Measurements from ENCODE around the gene WNT9B.

WNT9B gene

DNA sequence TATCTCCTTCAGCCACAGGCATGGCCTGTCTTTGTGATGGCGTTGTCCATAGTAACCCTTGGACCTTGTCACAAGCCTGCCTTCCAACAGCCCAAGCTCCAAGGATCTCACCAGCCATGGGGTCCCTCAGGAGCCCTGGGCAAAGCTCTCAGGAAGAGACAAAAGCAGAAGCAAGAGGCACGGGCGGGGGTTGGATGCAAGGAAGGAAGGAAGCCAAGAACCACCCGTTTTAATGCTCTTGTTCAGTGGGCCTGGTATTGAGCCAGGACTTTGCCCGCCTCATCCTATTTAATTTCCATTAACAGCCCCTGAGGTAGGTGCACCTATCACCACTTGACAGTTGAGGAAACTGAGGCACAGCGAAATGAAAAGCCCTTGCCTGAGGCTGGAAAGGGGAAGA is 39.3 kb downstream of the WNT9B start:
- no peaks in the 10 kb centered on the region for H3K36me3 ChIP-seq (ENCODE audit: control insufficient read depth, insufficient read depth, low read length)
- H3K27ac ChIP-seq (ENCODE audit: low read length), result no peak overlapping the region
- no CpG with 5 or more reads among the region's 6 CpGs for WGBS (ENCODE audit: insufficient coverage, insufficient read length)
- no peaks in the 10 kb centered on the region for H3K27me3 ChIP-seq (ENCODE audit: control insufficient read depth, insufficient read depth, low read length)
- no peak overlapping the region for H3K4me3 ChIP-seq (ENCODE audit: low read length)
- no peaks in the 10 kb centered on the region for H3K9me3 ChIP-seq (ENCODE audit: control insufficient read depth, insufficient read depth, low read length)
- DNase-seq (ENCODE audit: low read depth, low spot score), result no peak
- peaks cover 2% of the 10 kb centered on the region; the same call in 1 of the 2 replicates for H3K4me1 ChIP-seq (ENCODE audit: control insufficient read depth, insufficient read depth, low read length)

GRCh38 chr17:46892192-46892703 is 40.9 kb downstream of the WNT9B start:
- Histone ChIP-seq H3K4me1 (ENCODE audit: control insufficient read depth, insufficient read depth, low read length) (peaks cover 2% of the 10 kb centered on the region; the same call in 1 of the 2 replicates), H3K27me3 (ENCODE audit: control insufficient read depth, insufficient read depth, low read length) (no peaks in the 10 kb centered on the region), H3K9me3 (ENCODE audit: control insufficient read depth, insufficient read depth, low read length) (no peaks in the 10 kb centered on the region), H3K27ac (ENCODE audit: low read length) (no peak overlapping the region), H3K4me3 (ENCODE audit: low read length) (no peak overlapping the region), H3K36me3 (ENCODE audit: control insufficient read depth, insufficient read depth, low read length) (no peaks in the 10 kb centered on the region)
- no peak for DNase-seq (ENCODE audit: low read depth, low spot score)
- WGBS (ENCODE audit: insufficient coverage, insufficient read length), result 100% methylated on average over 1 of the region's 4 CpGs

- DNase-seq (ENCODE audit: low read depth, low spot score), result no peak
- Histone ChIP-seq H3K4me1 (ENCODE audit: control insufficient read depth, insufficient read depth, low read length) (peaks cover 2% of the 10 kb centered on the region; the same call in 1 of the 2 replicates), H3K9me3 (ENCODE audit: control insufficient read depth, insufficient read depth, low read length) (no peaks in the 10 kb centered on the region), H3K27me3 (ENCODE audit: control insufficient read depth, insufficient read depth, low read length) (no peaks in the 10 kb centered on the region), H3K4me3 (ENCODE audit: low read length) (no peak overlapping the region), H3K36me3 (ENCODE audit: control insufficient read depth, insufficient read depth, low read length) (no peaks in the 10 kb centered on the region), H3K27ac (ENCODE audit: low read length) (no peak overlapping the region)
- no CpG with 5 or more reads among the region's 9 CpGs for WGBS (ENCODE audit: insufficient coverage, insufficient read length)
These were observed 42.6 kb downstream of the WNT9B start for GRCh38 chr17:46894024-46894423.

DNA sequence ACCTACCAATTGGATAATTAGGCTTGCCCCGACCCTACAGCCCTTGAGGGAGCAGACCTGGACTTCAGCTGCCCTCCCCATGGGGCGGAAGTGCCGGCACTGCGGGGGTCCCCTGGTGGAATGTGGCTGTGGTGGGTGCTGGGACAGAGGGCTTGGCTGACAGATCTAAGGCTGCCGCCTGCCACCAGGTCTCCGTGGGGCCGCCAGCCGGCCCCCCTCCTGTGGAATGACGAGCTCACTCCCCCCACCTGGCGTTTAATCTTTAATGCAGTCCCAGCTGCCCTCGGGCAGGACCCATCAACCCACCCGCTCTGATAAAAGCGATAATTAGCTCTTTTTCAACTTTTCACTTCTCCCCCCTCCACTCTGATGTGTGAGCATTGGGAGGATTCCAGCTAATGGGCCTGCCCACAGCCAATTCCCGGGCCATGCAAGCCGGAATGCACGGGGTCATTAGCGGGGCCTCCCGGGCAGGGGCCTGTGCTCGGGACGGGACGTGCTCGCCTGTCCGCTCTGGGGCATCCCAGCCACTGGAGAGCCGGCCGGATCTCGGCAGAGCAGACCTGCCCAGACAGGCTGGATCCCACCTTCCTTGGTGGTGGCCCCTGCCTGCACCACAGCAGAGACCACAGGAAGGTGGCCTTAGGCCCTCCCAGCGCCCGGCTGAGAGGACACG is 43.2 kb downstream of the WNT9B start:
- H3K4me3 ChIP-seq (ENCODE audit: low read length), result no peak overlapping the region
- DNase-seq (ENCODE audit: low read depth, low spot score), result no peak
- peaks cover 2% of the 10 kb centered on the region; the same call in 1 of the 2 replicates for H3K4me1 ChIP-seq (ENCODE audit: control insufficient read depth, insufficient read depth, low read length)
- H3K9me3 ChIP-seq (ENCODE audit: control insufficient read depth, insufficient read depth, low read length), result no peaks in the 10 kb centered on the region
- no CpG with 5 or more reads among the region's 29 CpGs for WGBS (ENCODE audit: insufficient coverage, insufficient read length)
- H3K27me3 ChIP-seq (ENCODE audit: control insufficient read depth, insufficient read depth, low read length), result no peaks in the 10 kb centered on the region
- no peak overlapping the region for H3K27ac ChIP-seq (ENCODE audit: low read length)
- H3K36me3 ChIP-seq (ENCODE audit: control insufficient read depth, insufficient read depth, low read length), result no peaks in the 10 kb centered on the region

DNA sequence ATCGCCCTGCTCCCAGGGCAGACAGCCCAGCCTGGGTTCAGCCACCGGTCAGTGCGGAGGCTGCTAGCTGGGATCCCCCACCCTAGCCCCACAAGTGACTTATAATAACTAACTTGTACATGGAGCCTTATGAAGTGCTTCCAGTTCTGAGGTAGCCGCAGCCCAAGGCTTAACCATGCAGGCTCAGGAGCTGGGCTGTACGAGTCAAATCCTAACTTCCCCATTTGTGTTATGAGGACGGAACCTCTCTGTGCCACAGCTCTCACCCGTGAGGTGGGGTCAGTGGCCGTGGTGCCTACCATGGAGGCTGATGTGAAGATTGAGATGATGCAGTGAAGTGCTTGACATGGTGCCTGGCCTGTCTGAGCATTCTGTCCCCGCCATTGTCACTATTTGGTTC is 43.8 kb downstream of the WNT9B start:
- no peak overlapping the region for H3K27ac ChIP-seq (ENCODE audit: low read length)
- H3K36me3 ChIP-seq (ENCODE audit: control insufficient read depth, insufficient read depth, low read length), result no peaks in the 10 kb centered on the region
- no peaks in the 10 kb centered on the region for H3K27me3 ChIP-seq (ENCODE audit: control insufficient read depth, insufficient read depth, low read length)
- DNase-seq (ENCODE audit: low read depth, low spot score), result no peak
- H3K9me3 ChIP-seq (ENCODE audit: control insufficient read depth, insufficient read depth, low read length), result no peaks in the 10 kb centered on the region
- H3K4me3 ChIP-seq (ENCODE audit: low read length), result no peak overlapping the region
- H3K4me1 ChIP-seq (ENCODE audit: control insufficient read depth, insufficient read depth, low read length), result peaks cover 2% of the 10 kb centered on the region; the same call in 1 of the 2 replicates
- no CpG with 5 or more reads among the region's 9 CpGs for WGBS (ENCODE audit: insufficient coverage, insufficient read length)

DNA sequence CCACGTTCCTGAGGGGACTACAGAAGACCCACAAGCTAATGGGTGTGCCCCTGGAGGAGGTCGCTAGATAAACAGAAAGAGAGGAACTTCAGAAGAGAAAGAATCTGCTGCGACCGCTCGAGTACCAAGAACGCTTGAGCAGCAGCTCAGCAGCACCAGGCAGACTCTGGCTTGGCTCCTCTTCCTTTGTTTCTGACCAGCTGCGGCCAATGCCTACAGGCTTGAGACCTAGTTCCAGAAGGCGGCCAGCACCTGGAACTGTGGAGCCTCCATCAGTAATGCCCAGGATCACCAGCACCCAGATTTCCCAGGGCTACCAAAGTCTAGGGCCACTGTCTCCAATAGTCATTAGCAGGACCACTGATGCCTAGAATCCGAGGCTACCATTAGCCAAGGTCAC is 45.6 kb downstream of the WNT9B start:
- no peak overlapping the region; the same call in 1 of the 2 replicates for H3K4me3 ChIP-seq (ENCODE audit: low read length)
- no peak for DNase-seq (ENCODE audit: low read depth, low spot score)
- no peaks in the 10 kb centered on the region for H3K27me3 ChIP-seq (ENCODE audit: control insufficient read depth, insufficient read depth, low read length)
- no peak overlapping the region for H3K27ac ChIP-seq (ENCODE audit: low read length)
- H3K4me1 ChIP-seq (ENCODE audit: control insufficient read depth, insufficient read depth, low read length), result peaks cover 2% of the 10 kb centered on the region; the same call in 1 of the 2 replicates
- H3K9me3 ChIP-seq (ENCODE audit: control insufficient read depth, insufficient read depth, low read length), result no peaks in the 10 kb centered on the region
- H3K36me3 ChIP-seq (ENCODE audit: control insufficient read depth, insufficient read depth, low read length), result no peaks in the 10 kb centered on the region
- no CpG with 5 or more reads among the region's 9 CpGs for WGBS (ENCODE audit: insufficient coverage, insufficient read length)

DNA sequence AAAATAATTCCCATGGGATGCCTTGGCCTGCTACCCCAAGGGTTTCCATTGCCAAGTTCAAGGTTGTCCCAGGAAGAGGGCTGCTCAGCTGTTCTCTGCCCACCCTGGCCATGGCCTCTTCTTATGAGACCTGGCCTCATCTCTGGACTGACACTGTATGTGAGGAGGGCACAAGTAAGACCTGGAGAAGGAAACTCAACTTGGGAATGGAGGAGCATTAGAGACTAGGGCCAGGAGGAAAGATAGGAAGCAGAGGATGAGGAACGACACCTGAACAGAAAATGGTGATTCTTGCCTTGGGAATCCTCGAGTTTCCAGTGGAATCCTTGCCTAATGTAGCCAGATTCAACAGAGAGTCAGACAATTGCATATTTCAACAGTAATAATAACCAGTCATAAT is 47.0 kb downstream of the WNT9B start:
- H3K27me3 ChIP-seq (ENCODE audit: control insufficient read depth, insufficient read depth, low read length), result no peaks in the 10 kb centered on the region
- no peak for DNase-seq (ENCODE audit: low read depth, low spot score)
- no CpG with 5 or more reads among the region's 2 CpGs for WGBS (ENCODE audit: insufficient coverage, insufficient read length)
- H3K9me3 ChIP-seq (ENCODE audit: control insufficient read depth, insufficient read depth, low read length), result no peaks in the 10 kb centered on the region
- no peak overlapping the region for H3K4me3 ChIP-seq (ENCODE audit: low read length)
- H3K4me1 ChIP-seq (ENCODE audit: control insufficient read depth, insufficient read depth, low read length), result peaks cover 2% of the 10 kb centered on the region; the same call in 1 of the 2 replicates
- H3K27ac ChIP-seq (ENCODE audit: low read length), result no peak overlapping the region
- H3K36me3 ChIP-seq (ENCODE audit: control insufficient read depth, insufficient read depth, low read length), result no peaks in the 10 kb centered on the region

DNA sequence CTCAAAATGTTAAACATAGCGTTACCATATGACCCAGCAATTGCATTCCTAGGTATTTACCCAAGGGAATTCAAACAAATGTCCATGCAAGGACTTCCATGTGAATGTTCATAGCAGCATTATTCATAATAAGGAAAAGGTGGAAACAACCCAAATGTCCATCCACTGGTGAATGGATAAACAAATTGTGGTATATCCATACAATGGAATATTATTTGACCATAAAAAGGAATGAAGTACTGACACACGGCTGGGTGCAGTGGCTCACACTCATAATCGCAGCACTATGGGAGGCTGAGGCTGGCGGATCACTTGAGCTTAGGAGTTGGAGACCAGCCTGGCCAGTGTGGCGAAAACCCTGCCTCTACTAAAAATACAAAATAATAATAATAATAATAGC is 47.5 kb downstream of the WNT9B start:
- Histone ChIP-seq H3K27me3 (ENCODE audit: control insufficient read depth, insufficient read depth, low read length) (no peaks in the 10 kb centered on the region), H3K36me3 (ENCODE audit: control insufficient read depth, insufficient read depth, low read length) (no peaks in the 10 kb centered on the region), H3K9me3 (ENCODE audit: control insufficient read depth, insufficient read depth, low read length) (no peaks in the 10 kb centered on the region), H3K4me1 (ENCODE audit: control insufficient read depth, insufficient read depth, low read length) (peaks cover 2% of the 10 kb centered on the region; the same call in 1 of the 2 replicates), H3K4me3 (ENCODE audit: low read length) (no peak overlapping the region), H3K27ac (ENCODE audit: low read length) (no peak overlapping the region)
- DNase-seq (ENCODE audit: low read depth, low spot score), result no peak
- no CpG with 5 or more reads among the region's 5 CpGs for WGBS (ENCODE audit: insufficient coverage, insufficient read length)

GRCh38 chr17:46901291-46901690 is 49.9 kb downstream of the WNT9B start:
- Histone ChIP-seq H3K27me3 (ENCODE audit: control insufficient read depth, insufficient read depth, low read length) (no peaks in the 10 kb centered on the region), H3K4me1 (ENCODE audit: control insufficient read depth, insufficient read depth, low read length) (peaks cover 1% of the 10 kb centered on the region), H3K9me3 (ENCODE audit: control insufficient read depth, insufficient read depth, low read length) (no peaks in the 10 kb centered on the region)

DNA sequence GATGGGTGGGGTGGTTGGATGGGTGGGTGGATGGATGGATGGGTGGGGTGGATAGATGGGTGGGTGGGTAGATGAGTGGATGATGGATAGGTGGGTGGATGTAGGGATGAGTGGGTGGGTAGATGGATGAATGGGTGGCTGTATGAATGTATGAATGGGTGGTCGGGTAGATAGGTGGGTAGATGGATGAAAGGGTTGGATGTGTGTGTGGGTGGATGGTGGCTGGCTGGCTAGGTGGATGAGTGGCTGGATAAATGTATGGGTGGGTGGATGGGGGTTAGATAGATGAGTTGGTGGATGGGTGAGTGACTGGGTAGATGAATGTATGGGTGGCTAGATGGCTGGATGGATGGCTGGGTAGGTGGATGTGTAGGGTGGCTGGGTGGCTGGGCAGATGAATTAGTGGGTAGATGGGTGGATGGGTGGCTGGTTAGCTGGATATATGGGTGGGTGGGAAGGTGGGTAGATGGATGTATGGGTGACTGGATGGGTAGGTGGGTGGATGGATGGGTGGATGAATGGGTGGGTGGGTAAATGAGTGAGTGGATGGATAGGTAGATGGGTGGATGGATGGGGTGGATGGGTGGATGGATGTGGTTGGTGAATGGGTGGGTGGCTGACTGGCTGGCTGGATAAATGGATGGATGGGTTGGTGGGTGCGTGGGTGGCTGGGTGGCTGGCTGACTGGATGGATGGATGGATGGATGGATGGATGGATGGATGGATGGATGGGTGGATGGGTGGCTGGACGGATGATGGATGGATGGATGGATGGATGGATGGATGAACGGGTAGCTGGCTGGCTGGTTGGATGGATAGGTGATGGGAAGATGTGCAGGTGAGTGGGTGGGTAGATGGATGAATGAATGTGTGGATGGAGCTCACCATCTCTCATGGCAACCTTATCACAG is 52.6 kb downstream of the WNT9B start:
- Histone ChIP-seq H3K27me3 (ENCODE audit: control insufficient read depth, insufficient read depth, low read length) (no peaks in the 10 kb centered on the region), H3K36me3 (ENCODE audit: control insufficient read depth, insufficient read depth, low read length) (no peaks in the 10 kb centered on the region), H3K4me1 (ENCODE audit: control insufficient read depth, insufficient read depth, low read length) (peaks cover 1% of the 10 kb centered on the region), H3K27ac (ENCODE audit: low read length) (no peak overlapping the region), H3K9me3 (ENCODE audit: control insufficient read depth, insufficient read depth, low read length) (no peaks in the 10 kb centered on the region), H3K4me3 (ENCODE audit: low read length) (no peak overlapping the region)
- 100% methylated on average over 1 of the region's 4 CpGs for WGBS (ENCODE audit: insufficient coverage, insufficient read length)
- no peak for DNase-seq (ENCODE audit: low read depth, low spot score)

More at GRCh38 chr17:46901291-46901690, 49.9 kb downstream of the WNT9B start:
- Histone ChIP-seq H3K36me3 (ENCODE audit: control insufficient read depth, insufficient read depth, low read length) (no peaks in the 10 kb centered on the region), H3K4me3 (ENCODE audit: low read length) (no peak overlapping the region), H3K27ac (ENCODE audit: low read length) (no peak overlapping the region)
- no peak for DNase-seq (ENCODE audit: low read depth, low spot score)
- WGBS (ENCODE audit: insufficient coverage, insufficient read length), result no CpG with 5 or more reads among the region's 9 CpGs
